ENCODE results near the gene CD81.

GRCh38 chr11:2414616-2415015, 37.5 kb downstream of the CD81 start:
- TF ChIP-seq CTCF (IDR thresholded peaks at IDR 0.05; ENCODE audit: low read depth, low read length) (no peak), EZH2phosphoT487 (IDR thresholded peaks at IDR 0.05; ENCODE audit: low read depth) (no peak)
